Tibial artery (tissue), 4 donors: ENCODE measurements around the gene CHRNA1.

ENCODE experiments used
- DNase-seq, 2 donors: peaks; one replicate each; pipeline ENCODE4 v3.0.0-alpha.2; 2019
- H3K27ac ChIP-seq, 2 donors: fragments of 200-600 bp; sonication (generic) in 1 of 2; 1 replicate in 1 of 2; 2 replicates in 1 of 2; pipeline ENCODE4 v1.5.1; 2018 to 2019; ENCODE audit warnings: mild to moderate bottlenecking in 1 of 2
- H3K27me3 ChIP-seq, 2 donors: fragments of 200-600 bp; sonication (generic) in 1 of 2; one replicate each; pipeline versions ENCODE4 v1.5.1 to v1.6.0; 2016 to 2019
- H3K36me3 ChIP-seq, 3 donors: fragments of 200-600 bp; sonication (generic) in 2 of 3; one replicate each; pipeline ENCODE4 v1.5.1; 2016 to 2019; ENCODE audit warnings: mild to moderate bottlenecking in 2 of 3
- H3K4me1 ChIP-seq, 4 donors: fragments of 200-600 bp; sonication (generic) in 2 of 4; 1 replicate in 3 of 4; 2 replicates in 1 of 4; pipeline ENCODE4 v1.5.1; 2016 to 2019
- H3K4me3 ChIP-seq, 2 donors: fragments of 200-600 bp; sonication (generic) in 1 of 2; 1 replicate in 1 of 2; 2 replicates in 1 of 2; pipeline ENCODE4 v1.5.1; 2018 to 2019; ENCODE audit warnings: mild to moderate bottlenecking in 2 of 2
- H3K9me3 ChIP-seq, 3 donors: fragments of 200-600 bp; sonication (generic) in 1 of 3; one replicate each; pipeline ENCODE4 v1.5.1; 2016 to 2019
- CTCF ChIP-seq, 2 experiments: fragments of 200-600 bp in 1 of 2; fragments of 450-650 bp in 1 of 2; IDR thresholded peaks; one replicate each; pipeline ENCODE4 v1.5.1; 2017 to 2019; ENCODE audit warnings: antibody characterized with exemption in 2 of 2, mild to moderate bottlenecking in 1 of 2, moderate library complexity in 1 of 2
- intact Hi-C: fragments of 100-400 bp; cut with DNase I; formaldehyde crosslinking; loops from one replicate; pipeline ENCODE4 v1.15.0; 2023; ENCODE audit warnings: low total_unique reads

The CHRNA1 gene

DNA sequence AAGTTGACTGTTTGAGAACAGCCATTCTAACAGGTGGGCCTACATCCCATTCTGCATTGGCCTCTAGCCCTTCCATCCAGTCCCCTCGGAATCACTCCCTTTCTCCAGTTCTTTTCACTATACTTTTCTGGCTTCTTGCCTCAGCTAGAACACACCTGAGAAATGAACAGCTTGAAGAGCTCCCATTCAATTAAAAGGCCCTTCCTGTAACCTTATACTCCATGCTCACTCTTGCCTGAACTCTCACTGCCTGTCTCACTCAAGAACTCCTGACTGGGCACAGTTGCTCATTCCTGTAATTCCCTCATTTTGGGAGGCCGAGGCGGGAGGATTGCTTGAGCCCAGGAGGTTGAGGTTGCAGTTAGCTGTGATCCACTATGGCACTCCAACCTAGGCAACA lies 23.6 kb downstream of the CHRNA1 start:
- no peaks in the 10 kb centered on the region for H3K27me3 ChIP-seq
- no peak overlapping the region for H3K27ac ChIP-seq
- no peak overlapping the region for H3K4me3 ChIP-seq
- H3K9me3 ChIP-seq = no peaks in the 10 kb centered on the region
- no peaks in the 10 kb centered on the region for H3K36me3 ChIP-seq
- intact Hi-C loops = loop anchor here (5.0 kb wide), 1 partner anchor 38 kb away; no protein-coding TSS in a partner anchor
- no peaks in the 10 kb centered on the region for H3K4me1 ChIP-seq
- no peak for DNase-seq
- TF ChIP-seq CTCF (IDR thresholded peaks at IDR 0.05) = no peak

DNA sequence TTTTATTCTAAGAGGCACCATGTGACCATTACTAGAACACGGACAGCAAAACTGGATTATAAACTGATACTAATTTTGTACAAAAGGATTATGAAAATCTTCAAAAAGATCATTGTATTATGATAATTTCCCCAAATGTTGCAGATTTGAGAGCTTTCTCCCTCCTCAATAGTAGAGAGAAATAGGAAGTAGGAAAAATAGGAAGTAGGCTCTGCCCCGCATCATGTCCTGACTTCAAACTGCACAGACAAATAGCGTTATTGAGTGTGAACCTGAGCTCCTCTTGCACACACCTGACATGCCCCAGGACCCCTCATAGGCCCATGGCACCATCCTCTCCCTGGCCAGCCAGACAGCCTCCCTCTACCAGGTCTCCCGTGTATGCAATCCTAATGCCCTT lies 25.4 kb downstream of the CHRNA1 start:
- H3K36me3 ChIP-seq = no peaks in the 10 kb centered on the region
- TF ChIP-seq CTCF (IDR thresholded peaks at IDR 0.05) = no peak
- intact Hi-C loops = no loop called here

DNA sequence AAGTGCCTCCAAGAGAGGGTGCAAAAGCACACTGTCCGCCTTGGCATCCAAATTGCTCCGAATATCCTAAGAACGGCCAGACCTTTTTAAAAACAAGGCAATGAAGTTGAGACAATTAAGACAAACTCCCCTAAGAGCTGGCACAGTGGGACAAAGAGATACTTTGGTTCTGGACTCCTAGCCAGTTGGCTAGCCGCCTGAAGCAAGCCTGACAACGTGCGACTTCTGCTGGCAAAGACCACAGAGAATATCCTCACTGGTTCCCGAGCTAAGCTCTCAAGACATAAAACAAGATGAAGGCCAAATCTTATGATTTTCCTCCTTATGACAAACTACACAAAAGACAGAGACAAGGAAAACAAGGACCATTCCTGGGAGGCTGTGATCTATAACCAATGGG lies 32.7 kb downstream of the CHRNA1 start:
- no peak for DNase-seq
- Histone ChIP-seq H3K36me3 (no peaks in the 10 kb centered on the region), H3K4me1 (peaks cover 0 to 14% (median 7%) of the 10 kb centered on the region in 4 donors), H3K27ac (no peak overlapping the region), H3K4me3 (no peak overlapping the region), H3K27me3 (peaks cover 0 to 9% of the 10 kb centered on the region in 2 donors), H3K9me3 (no peaks in the 10 kb centered on the region)
- no peak for TF ChIP-seq CTCF (IDR thresholded peaks at IDR 0.05)
- intact Hi-C loops = no loop called here

More for the DNA sequence above, 25.4 kb downstream of the CHRNA1 start:
- Histone ChIP-seq H3K27ac (no peak overlapping the region), H3K9me3 (no peaks in the 10 kb centered on the region), H3K4me1 (no peaks in the 10 kb centered on the region), H3K27me3 (no peaks in the 10 kb centered on the region), H3K4me3 (no peak overlapping the region)
- no peak for DNase-seq

DNA sequence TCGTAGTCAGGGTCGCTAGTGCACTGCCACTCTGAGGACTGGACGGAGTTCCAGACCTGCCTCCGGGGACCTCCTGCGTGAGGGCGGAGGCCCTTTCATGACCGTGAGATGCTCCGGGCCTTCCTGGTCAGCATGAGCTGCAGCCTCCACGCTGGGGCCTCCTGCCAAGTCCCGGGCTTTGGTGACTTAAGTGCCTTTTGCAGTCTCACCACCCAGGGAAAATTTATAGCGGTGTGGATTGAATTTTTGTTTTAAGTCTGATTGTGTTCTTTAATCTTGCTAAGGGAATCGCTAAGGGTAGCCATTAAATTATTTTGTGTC lies 33.6 kb downstream of the CHRNA1 start:
- Histone ChIP-seq H3K36me3 (no peaks in the 10 kb centered on the region), H3K9me3 (no peaks in the 10 kb centered on the region), H3K4me1 (peaks cover 0 to 14% (median 7%) of the 10 kb centered on the region in 4 donors), H3K4me3 (peak overlapping the region; percentile 45 to 56), H3K27ac (no peak overlapping the region), H3K27me3 (peaks cover 0 to 9% of the 10 kb centered on the region in 2 donors)
- no peak for DNase-seq
- intact Hi-C loops = no loop called here
- no peak for TF ChIP-seq CTCF (IDR thresholded peaks at IDR 0.05)

DNA sequence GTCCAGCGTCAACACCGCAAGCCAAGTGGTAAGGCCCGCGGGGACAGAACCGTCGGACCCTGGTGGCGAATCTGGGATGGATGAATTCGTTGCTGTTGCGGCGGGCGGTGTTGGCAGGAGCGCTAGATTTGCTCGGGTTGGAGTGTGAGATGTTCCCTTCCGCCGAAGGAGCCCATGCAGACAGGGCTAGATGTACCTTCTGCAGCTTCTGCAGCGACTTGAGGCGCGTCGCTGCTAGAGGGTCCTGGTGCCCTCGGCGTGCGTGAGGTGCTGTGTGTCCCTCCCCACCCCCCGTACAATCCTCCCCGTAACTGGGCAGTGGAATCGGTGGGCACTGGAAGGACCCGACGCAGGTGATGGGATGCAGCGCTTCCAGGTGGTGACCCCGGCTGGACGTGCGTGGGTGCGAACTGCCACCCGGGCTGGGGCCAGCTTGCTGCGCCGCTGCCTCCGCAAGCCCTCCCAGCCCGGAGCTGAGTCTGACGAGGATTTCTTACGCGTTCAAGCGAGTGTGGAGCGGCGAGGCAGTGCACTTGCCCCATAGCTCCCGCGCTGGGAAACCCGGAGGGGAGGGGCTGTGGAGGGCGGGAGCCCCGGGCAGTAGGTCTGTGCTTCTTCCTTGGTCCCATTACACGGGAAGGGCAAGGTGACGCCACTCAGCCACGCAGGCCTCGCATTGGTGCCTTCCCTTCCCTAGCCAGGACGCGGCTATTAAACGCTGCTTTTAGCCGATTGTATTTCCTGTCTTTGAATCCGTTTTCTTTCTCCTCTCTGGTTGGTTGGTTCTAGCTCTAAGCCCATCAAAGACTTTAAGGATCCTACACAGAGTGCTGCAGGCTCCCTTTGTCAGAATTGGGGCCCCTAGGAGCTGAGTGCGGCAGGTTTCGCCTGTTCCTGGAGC lies 34.2 kb downstream of the CHRNA1 start:
- no peaks in the 10 kb centered on the region for H3K9me3 ChIP-seq
- peak overlapping the region; percentile 45 to 56 for H3K4me3 ChIP-seq
- H3K27ac ChIP-seq = no peak overlapping the region
- peaks cover 0 to 9% of the 10 kb centered on the region in 2 donors for H3K27me3 ChIP-seq
- no peaks in the 10 kb centered on the region for H3K36me3 ChIP-seq
- intact Hi-C loops = no loop called here
- no peak for TF ChIP-seq CTCF (IDR thresholded peaks at IDR 0.05)
- peaks cover 0 to 14% (median 7%) of the 10 kb centered on the region in 4 donors for H3K4me1 ChIP-seq
- DNase-seq = no peak
